Endothelial cell of umbilical vein (primary cell): Measurements from ENCODE around the gene TMEM14A.

Experiments
- CTCF ChIP-seq, 2 donors: IDR thresholded peaks; 1 replicate in 1 of 2; 2 replicates in 1 of 2; pipeline ENCODE4 v1.5.1; 2011; ENCODE audit warnings: low read length in 2 of 2, mild to moderate bottlenecking in 2 of 2, moderate library complexity in 2 of 2, control low read depth in 1 of 2, inconsistent platforms in 1 of 2, low read depth in 1 of 2; ENCODE audit not compliant: insufficient read depth in 1 of 2; ENCODE audit errors: extremely low read depth in 1 of 2
- EZH2 ChIP-seq: IDR thresholded peaks from 2 replicates; pipeline ENCODE4 v1.6.1; 2012; ENCODE audit warnings: borderline replicate concordance, low read depth, mild to moderate bottlenecking, moderate library complexity, low read length, inconsistent platforms; ENCODE audit not compliant: severe bottlenecking
- FOS ChIP-seq: IDR thresholded peaks from 2 replicates; pipeline ENCODE4 v1.6.1; 2011; ENCODE audit warnings: mild to moderate bottlenecking, low read length, moderate library complexity, borderline replicate concordance; ENCODE audit not compliant: insufficient read depth
- JUN ChIP-seq: IDR thresholded peaks from 2 replicates; pipeline ENCODE4 v1.6.1; 2011; ENCODE audit warnings: borderline replicate concordance, low read depth; ENCODE audit not compliant: insufficient read length, insufficient read depth
- MAX ChIP-seq: IDR thresholded peaks from 2 replicates; pipeline ENCODE4 v1.6.1; 2011; ENCODE audit not compliant: insufficient read depth, insufficient read length
- POLR2A ChIP-seq: IDR thresholded peaks from 2 replicates; pipeline ENCODE4 v1.6.1; 2012; ENCODE audit warnings: low read depth, mild to moderate bottlenecking, control low read depth, low read length
- POLR2AphosphoS5 ChIP-seq: IDR thresholded peaks from 2 replicates; pipeline ENCODE4 v1.6.1; 2012; ENCODE audit warnings: low read depth, mild to moderate bottlenecking, control low read depth, low read length, moderate library complexity; ENCODE audit not compliant: insufficient read depth

- TF ChIP-seq EZH2, result no peak
- TF ChIP-seq CTCF (IDR thresholded peaks at IDR 0.05; ENCODE audit: extremely low read depth in 1 of 2, insufficient read depth in 1 of 2, low read depth in 1 of 2, low read length in 2 of 2), result no peak
- TF ChIP-seq JUN, result no peak
- TF ChIP-seq POLR2AphosphoS5, result no peak
- TF ChIP-seq POLR2A, result no peak
- no peak for TF ChIP-seq MAX
- TF ChIP-seq FOS, result no peak
Observed at GRCh38 chr6:52663936-52664185, 7.1 kb upstream of the TMEM14A start.
